ENCODE measurements around the gene GATM. TPM values are rescaled to one million over a fixed set of nuclear protein-coding genes. Genes with fewer than 3 reads are reported as not detected.

Gene GATM
- total RNA-seq, 1 donor, result 0.72 TPM

GRCh38 chr15:45402955-45403877 lies 24.9 kb upstream of the GATM start:
- Histone ChIP-seq H3K36me3 (ENCODE audit: insufficient read depth, low read length) (peaks cover 31% of the 10 kb centered on the region), H3K9me3 (ENCODE audit: low read depth, low read length) (no peaks in the 10 kb centered on the region), H2AFZ (ENCODE audit: low read length) (peak overlapping the region; percentile 96), H4K20me1 (ENCODE audit: insufficient read depth, low read length) (peaks cover 13% of the 10 kb centered on the region), H3K79me2 (ENCODE audit: insufficient read depth, low read length) (peaks cover 43% of the 10 kb centered on the region), H3K27ac (ENCODE audit: low read depth, low read length) (peak overlapping the region; percentile 70), H3K4me3 (ENCODE audit: insufficient read depth, low read length) (peak overlapping the region; percentile 84), H3K4me2 (ENCODE audit: insufficient read depth, low read length) (peak overlapping the region; percentile 99), H3K27me3 (ENCODE audit: insufficient read depth, low read length) (no peaks in the 10 kb centered on the region), H3K4me1 (ENCODE audit: insufficient read depth, low read length) (peaks cover 14% of the 10 kb centered on the region)
- no peak for TF ChIP-seq CTCF (IDR thresholded peaks at IDR 0.05; ENCODE audit: extremely low read depth, low read depth, low read length)
- DNase-seq (ENCODE audit: insufficient read length, low spot score, missing footprints), result peak; percentile 91

GRCh38 chr15:45402162-45402954 lies 24.0 kb upstream of the GATM start:
- Histone ChIP-seq H3K4me1 (ENCODE audit: insufficient read depth, low read length) (peaks cover 14% of the 10 kb centered on the region), H3K4me2 (ENCODE audit: insufficient read depth, low read length) (peak overlapping the region; percentile 99), H3K79me2 (ENCODE audit: insufficient read depth, low read length) (peaks cover 41% of the 10 kb centered on the region), H2AFZ (ENCODE audit: low read length) (peak overlapping the region; percentile 96), H3K4me3 (ENCODE audit: insufficient read depth, low read length) (peak overlapping the region; percentile 84), H4K20me1 (ENCODE audit: insufficient read depth, low read length) (peaks cover 13% of the 10 kb centered on the region), H3K36me3 (ENCODE audit: insufficient read depth, low read length) (peaks cover 22% of the 10 kb centered on the region), H3K27ac (ENCODE audit: low read depth, low read length) (peak overlapping the region; percentile 70), H3K27me3 (ENCODE audit: insufficient read depth, low read length) (no peaks in the 10 kb centered on the region), H3K9me3 (ENCODE audit: low read depth, low read length) (no peaks in the 10 kb centered on the region)
- DNase-seq (ENCODE audit: insufficient read length, low spot score, missing footprints), result peak; percentile 98
- TF ChIP-seq CTCF (IDR thresholded peaks at IDR 0.05; ENCODE audit: extremely low read depth, low read depth, low read length), result no peak

- H3K27me3 ChIP-seq (ENCODE audit: insufficient read depth, low read length), result no peaks in the 10 kb centered on the region
- peaks cover 35% of the 10 kb centered on the region for H3K79me2 ChIP-seq (ENCODE audit: insufficient read depth, low read length)
- no peaks in the 10 kb centered on the region for H3K9me3 ChIP-seq (ENCODE audit: low read depth, low read length)
- TF ChIP-seq CTCF (IDR thresholded peaks at IDR 0.05; ENCODE audit: extremely low read depth, low read depth, low read length), result no peak
- peaks cover 16% of the 10 kb centered on the region for H3K36me3 ChIP-seq (ENCODE audit: insufficient read depth, low read length)
- H4K20me1 ChIP-seq (ENCODE audit: insufficient read depth, low read length), result peaks cover 13% of the 10 kb centered on the region
- no peak for DNase-seq (ENCODE audit: insufficient read length, low spot score, missing footprints)
- H3K27ac ChIP-seq (ENCODE audit: low read depth, low read length), result peak overlapping the region; percentile 70
- peak overlapping the region; percentile 96 for H2AFZ ChIP-seq (ENCODE audit: low read length)
- H3K4me3 ChIP-seq (ENCODE audit: insufficient read depth, low read length), result peak overlapping the region; percentile 84
- H3K4me2 ChIP-seq (ENCODE audit: insufficient read depth, low read length), result peak overlapping the region; percentile 99
- H3K4me1 ChIP-seq (ENCODE audit: insufficient read depth, low read length), result peaks cover 14% of the 10 kb centered on the region
Observed at GRCh38 chr15:45401665-45402161, 23.4 kb upstream of the GATM start.
